HG03139 (cell line): ENCODE measurements around the gene RRP12.

Experiments used
- ATAC-seq: cut with Tn5 transposase; IDR thresholded peaks from one replicate; pipeline ENCODE4 v1.9.1; 2021; ENCODE audit not compliant: unreplicated experiment

RRP12 gene

GRCh38 chr10:97336942-97337831 is 64.0 kb downstream of the RRP12 start:
- ATAC-seq, result no peak

GRCh38 chr10:97336446-97336845 is 64.7 kb downstream of the RRP12 start:
- no peak for ATAC-seq

- ATAC-seq, result no peak
Measured at GRCh38 chr10:97336006-97336405, 65.1 kb downstream of the RRP12 start.

GRCh38 chr10:97335188-97335619 is 65.9 kb downstream of the RRP12 start:
- no peak for ATAC-seq

- peak; percentile 72 for ATAC-seq
Measured at GRCh38 chr10:97334370-97335175, 66.6 kb downstream of the RRP12 start, which contains the start of gene FRAT2. FRAT2 (minus strand) TSS chr10:97334729; CDS start chr10:97334572, 157 bp downstream.

GRCh38 chr10:97333601-97334369 is 67.4 kb downstream of the RRP12 start:
- ATAC-seq, result peak; percentile 18

- peak; percentile 4 for ATAC-seq
Measured at GRCh38 chr10:97333351-97333600, 67.9 kb downstream of the RRP12 start.

- ATAC-seq, result no peak
Measured at GRCh38 chr10:97332591-97333350, 68.4 kb downstream of the RRP12 start.

GRCh38 chr10:97331153-97331703 is 69.9 kb downstream of the RRP12 start:
- no peak for ATAC-seq

- ATAC-seq, result no peak
Measured at GRCh38 chr10:97329766-97330165, 71.4 kb downstream of the RRP12 start.

- ATAC-seq, result no peak
Measured at GRCh38 chr10:97328646-97329453, 72.3 kb downstream of the RRP12 start.

GRCh38 chr10:97327348-97328294 is 73.5 kb downstream of the RRP12 start:
- ATAC-seq, result no peak

- ATAC-seq, result no peak
Measured at GRCh38 chr10:97325754-97326153, 75.4 kb downstream of the RRP12 start.

- no peak for ATAC-seq
Measured at GRCh38 chr10:97323501-97323900, 77.6 kb downstream of the RRP12 start.

- no peak for ATAC-seq
Measured at GRCh38 chr10:97321804-97322190, 79.3 kb downstream of the RRP12 start.

- no peak for ATAC-seq
Measured at GRCh38 chr10:97321032-97321803, 79.9 kb downstream of the RRP12 start.

GRCh38 chr10:97320480-97321031 is 80.6 kb downstream of the RRP12 start:
- ATAC-seq, result no peak
